Esophagus muscularis mucosa (tissue), 4 donors: ENCODE measurements around the gene ZNF768. TPM values are rescaled to one million over a fixed set of nuclear protein-coding genes. Genes with fewer than 3 reads are reported as not detected.
A peak's percentile ranks its signal among the peaks of the same experiment; 100 is the strongest.

Experiments
- DNase-seq: peaks from one replicate; pipeline ENCODE4 v3.0.0-alpha.2; 2017; ENCODE audit errors: extremely low spot score
- H3K27ac ChIP-seq, 4 donors: fragments of 200-600 bp; sonication (generic); replicated peaks in 1 of 4; 1 replicate in 3 of 4; 2 replicates in 1 of 4; pipeline ENCODE4 v1.5.1; 2016 to 2019; ENCODE audit warnings: mild to moderate bottlenecking in 1 of 4
- H3K27me3 ChIP-seq, 4 donors: fragments of 200-600 bp; sonication (generic); one replicate each; pipeline versions ENCODE4 v1.5.1 to v1.6.0; 2016 to 2019
- H3K36me3 ChIP-seq, 4 donors: fragments of 200-600 bp; sonication (generic); one replicate each; pipeline ENCODE4 v1.5.1; 2016 to 2019
- H3K4me1 ChIP-seq, 4 donors: fragments of 200-600 bp; sonication (generic); one replicate each; pipeline ENCODE4 v1.5.1; 2016 to 2019
- H3K4me3 ChIP-seq, 4 donors: fragments of 200-600 bp; sonication (generic); 1 replicate in 2 of 4; 2 replicates in 2 of 4; pipeline ENCODE4 v1.5.1; 2016 to 2019; ENCODE audit warnings: mild to moderate bottlenecking in 4 of 4, moderate library complexity in 1 of 4
- H3K9me3 ChIP-seq, 4 donors: fragments of 200-600 bp; sonication (generic); 1 replicate in 3 of 4; 2 replicates in 1 of 4; pipeline ENCODE4 v1.5.1; 2016 to 2019
- EP300 ChIP-seq: sonication (generic); formaldehyde crosslinking; IDR thresholded peaks from one replicate; pipeline ENCODE4 v1.6.1; 2017; ENCODE audit warnings: antibody characterized with exemption
- POLR2A ChIP-seq: fragments of 450-650 bp; IDR thresholded peaks from one replicate; pipeline ENCODE4 v1.6.1; 2017; ENCODE audit warnings: antibody characterized with exemption, moderate library complexity, mild to moderate bottlenecking, low read depth
- POLR2AphosphoS5 ChIP-seq, 2 donors: sonication (generic); formaldehyde crosslinking; IDR thresholded peaks; one replicate each; pipeline ENCODE4 v1.6.1; 2017; ENCODE audit warnings: antibody characterized with exemption in 2 of 2
- WGBS: methylation state at CpG from one replicate; pipeline ENCODE4 v1.1.5; 2018; 5-methylcytosine and 5-hydroxymethylcytosine counted together
- intact Hi-C: fragments of 100-400 bp; cut with DNase I; formaldehyde crosslinking; loops from one replicate; pipeline ENCODE4 v1.15.1; 2023
- total RNA-seq, 4 donors: library from RNA; depleted of rRNA; stranded (reverse); fragments of >200 nt; gene quantifications; one replicate each; pipeline versions ENCODE4 v1.1.0 to v1.2.1, GENCODE V29; 2016
- TF ChIP-seq, protein P1 (sequence below), 3 experiments: fragments of 200-600 bp in 2 of 3; fragments of 450-650 bp in 1 of 3; sonication (generic) in 2 of 3; IDR thresholded peaks; one replicate each; pipeline ENCODE4 v1.5.1; 2017 to 2019; ENCODE audit warnings: antibody characterized with exemption in 3 of 3, mild to moderate bottlenecking in 2 of 3, moderate library complexity in 1 of 3

ZNF768 gene
- total RNA-seq, 4 donors from 2014 or later = 46.9 to 91.5 (median 64.0) TPM

GRCh38 chr16:30535777-30536190 lies 9.4 kb upstream of the ZNF768 start:
- H3K9me3 ChIP-seq = no peaks in the 10 kb centered on the region
- peaks cover 6 to 24% (median 22%) of the 10 kb centered on the region in 4 donors for H3K36me3 ChIP-seq
- H3K4me1 ChIP-seq = peaks cover 34 to 44% (median 35%) of the 10 kb centered on the region in 4 donors
- peak overlapping the region; percentile 89 to 94 (median 93) for H3K27ac ChIP-seq
- peak overlapping the region; percentile 68 to 74 (median 72) for H3K4me3 ChIP-seq
- WGBS = 35% methylated on average over 12 of the region's 12 CpGs
- no peak for TF ChIP-seq EP300
- TF ChIP-seq, protein P1, sequence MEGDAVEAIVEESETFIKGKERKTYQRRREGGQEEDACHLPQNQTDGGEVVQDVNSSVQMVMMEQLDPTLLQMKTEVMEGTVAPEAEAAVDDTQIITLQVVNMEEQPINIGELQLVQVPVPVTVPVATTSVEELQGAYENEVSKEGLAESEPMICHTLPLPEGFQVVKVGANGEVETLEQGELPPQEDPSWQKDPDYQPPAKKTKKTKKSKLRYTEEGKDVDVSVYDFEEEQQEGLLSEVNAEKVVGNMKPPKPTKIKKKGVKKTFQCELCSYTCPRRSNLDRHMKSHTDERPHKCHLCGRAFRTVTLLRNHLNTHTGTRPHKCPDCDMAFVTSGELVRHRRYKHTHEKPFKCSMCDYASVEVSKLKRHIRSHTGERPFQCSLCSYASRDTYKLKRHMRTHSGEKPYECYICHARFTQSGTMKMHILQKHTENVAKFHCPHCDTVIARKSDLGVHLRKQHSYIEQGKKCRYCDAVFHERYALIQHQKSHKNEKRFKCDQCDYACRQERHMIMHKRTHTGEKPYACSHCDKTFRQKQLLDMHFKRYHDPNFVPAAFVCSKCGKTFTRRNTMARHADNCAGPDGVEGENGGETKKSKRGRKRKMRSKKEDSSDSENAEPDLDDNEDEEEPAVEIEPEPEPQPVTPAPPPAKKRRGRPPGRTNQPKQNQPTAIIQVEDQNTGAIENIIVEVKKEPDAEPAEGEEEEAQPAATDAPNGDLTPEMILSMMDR (IDR thresholded peaks at IDR 0.05) = peak; percentile 55 to 66 (median 64)
- peak in 1 of 2 donors; percentile 43 for TF ChIP-seq POLR2AphosphoS5 (IDR thresholded peaks at IDR 0.05)
- no peak for DNase-seq
- H3K27me3 ChIP-seq = no peaks in the 10 kb centered on the region
- intact Hi-C loops = loop anchor here (1.0 kb wide), 1 partner anchor 23 kb away; the partner anchor contains the start of gene ZNF764

DNA sequence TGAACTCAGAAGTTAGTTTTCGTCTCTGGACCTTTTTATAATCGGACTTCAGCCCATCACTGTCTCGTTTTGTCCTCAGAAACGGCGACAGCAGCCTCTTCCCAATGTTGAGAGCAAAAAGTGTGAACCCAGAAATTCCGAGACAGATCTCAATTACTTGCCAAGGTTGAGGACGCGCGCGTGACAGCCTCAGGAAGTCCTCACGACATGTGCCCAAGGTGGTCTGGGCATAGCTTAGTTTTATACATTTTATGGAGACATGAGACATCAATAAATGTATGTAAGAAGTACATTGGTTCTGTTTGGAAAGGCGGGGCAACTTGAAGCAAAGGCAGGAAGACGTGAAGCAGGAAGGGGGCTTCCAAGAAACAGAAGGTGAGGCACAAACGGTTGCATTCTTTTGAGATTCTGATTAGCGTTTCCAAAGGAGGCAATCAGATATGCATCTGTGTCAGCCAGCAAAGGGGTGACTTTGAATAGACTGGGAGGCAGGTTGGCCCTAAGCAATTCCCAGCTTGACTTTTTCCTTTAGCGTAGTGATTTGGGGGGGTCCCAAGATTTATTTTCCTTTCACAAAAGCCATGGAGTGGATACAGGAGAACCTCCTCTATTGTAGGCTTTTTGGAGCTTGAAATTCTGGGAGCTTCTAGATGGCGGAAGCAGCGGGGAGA lies 8.9 kb upstream of the ZNF768 start:
- intact Hi-C loops = loop anchor here (1.0 kb wide), 1 partner anchor 23 kb away; the partner anchor contains the start of gene ZNF764
- Histone ChIP-seq H3K9me3 (no peaks in the 10 kb centered on the region), H3K27me3 (no peaks in the 10 kb centered on the region), H3K4me1 (peaks cover 34 to 38% (median 35%) of the 10 kb centered on the region in 4 donors), H3K4me3 (peak overlapping the region; percentile 68 to 74 (median 72)), H3K27ac (peak overlapping the region; percentile 89 to 94 (median 93)), H3K36me3 (peaks cover 6 to 30% (median 23%) of the 10 kb centered on the region in 4 donors)
- 5% methylated on average over 18 of the region's 18 CpGs for WGBS
- TF ChIP-seq POLR2AphosphoS5 (IDR thresholded peaks at IDR 0.05) = no peak
- TF ChIP-seq POLR2A = no peak
- TF ChIP-seq, protein P1 (IDR thresholded peaks at IDR 0.05) = no peak
- no peak for TF ChIP-seq EP300
- DNase-seq = no peak

GRCh38 chr16:30534368-30535105 lies 8.2 kb upstream of the ZNF768 start, which contains the start of gene ZNF747:
Gene ZNF747, minus strand, starts transcription at chr16:30534858. Its CDS starts 179 bp downstream, at chr16:30534679.
- H3K4me1 ChIP-seq = peaks cover 33 to 36% (median 34%) of the 10 kb centered on the region in 4 donors
- WGBS = 0% methylated on average over 19 of the region's 70 CpGs
- H3K27ac ChIP-seq = peak within 1 kb of the TSS; percentile 89 to 94 (median 93)
- DNase-seq = peak; percentile 98
- H3K36me3 ChIP-seq = peaks cover 6 to 30% (median 23%) of the 10 kb centered on the region in 4 donors
- no peaks in the 10 kb centered on the region for H3K9me3 ChIP-seq
- TF ChIP-seq POLR2AphosphoS5 (IDR thresholded peaks at IDR 0.05) (peak; percentile 88 to 90), EP300 (no peak), POLR2A (peak; percentile 47)
- TF ChIP-seq, protein P1 (IDR thresholded peaks at IDR 0.05) = peak in 1 of 3 experiments; percentile 17
- intact Hi-C loops = loop anchor here (1.0 kb wide), 1 partner anchor 24 kb away; the partner anchor contains the start of gene ZNF764
- H3K4me3 ChIP-seq = peak within 1 kb of the TSS; percentile 68 to 74 (median 72)
- H3K27me3 ChIP-seq = no peaks in the 10 kb centered on the region

- intact Hi-C loops = no loop called here
- DNase-seq = no peak
Observed at GRCh38 chr16:30533748-30534367, 7.5 kb upstream of the ZNF768 start.

More at GRCh38 chr16:30533748-30534367, 7.5 kb upstream of the ZNF768 start:
- Histone ChIP-seq H3K4me1 (peaks cover 30 to 39% (median 36%) of the 10 kb centered on the region in 4 donors), H3K27ac (peak overlapping the region; percentile 89 to 94 (median 93)), H3K4me3 (peak overlapping the region; percentile 68 to 74 (median 72)), H3K27me3 (no peaks in the 10 kb centered on the region), H3K9me3 (no peaks in the 10 kb centered on the region), H3K36me3 (peaks cover 6 to 30% (median 23%) of the 10 kb centered on the region in 4 donors)
- 41% methylated on average over 14 of the region's 29 CpGs for WGBS
- TF ChIP-seq EP300 = no peak
- no peak for TF ChIP-seq POLR2A
- no peak for TF ChIP-seq POLR2AphosphoS5 (IDR thresholded peaks at IDR 0.05)
- TF ChIP-seq, protein P1 (IDR thresholded peaks at IDR 0.05) = no peak
